Spleen (tissue), 11 donors: ENCODE results near the gene DAW1. TPM values are rescaled to one million over a fixed set of nuclear protein-coding genes. Genes with fewer than 3 reads are reported as not detected.

Experiments
- DNase-seq: peaks from one replicate; pipeline ENCODE4 v3.0.0-alpha.2; 2020
- H3K27ac ChIP-seq, 8 donors: fragments of 200-600 bp; sonication (generic) in 7 of 8; 1 replicate in 4 of 8; 2 replicates in 4 of 8; pipeline versions ENCODE4 v1.5.0 to v1.8.0; 2016 to 2021; ENCODE audit warnings: inconsistent platforms in 4 of 8, mild to moderate bottlenecking in 4 of 8, moderate library complexity in 1 of 8
- H3K27me3 ChIP-seq, 7 donors: fragments of 200-600 bp; sonication (generic) in 6 of 7; replicated peaks in 1 of 7; 1 replicate in 4 of 7; 2 replicates in 3 of 7; pipeline versions ENCODE4 v1.5.0 to v1.8.0; 2016 to 2021; ENCODE audit warnings: inconsistent platforms in 3 of 7, mild to moderate bottlenecking in 1 of 7
- H3K36me3 ChIP-seq, 6 donors: fragments of 200-600 bp; sonication (generic) in 5 of 6; 1 replicate in 4 of 6; 2 replicates in 2 of 6; pipeline versions ENCODE4 v1.5.0 to v1.8.0; 2016 to 2021; ENCODE audit warnings: inconsistent platforms in 2 of 6
- H3K4me1 ChIP-seq, 6 donors: fragments of 200-600 bp; sonication (generic) in 5 of 6; 1 replicate in 3 of 6; 2 replicates in 3 of 6; pipeline versions ENCODE4 v1.5.0 to v1.8.0; 2016 to 2021; ENCODE audit warnings: inconsistent platforms in 3 of 6
- H3K4me3 ChIP-seq, 8 donors: fragments of 200-600 bp; sonication (generic) in 7 of 8; 1 replicate in 4 of 8; 2 replicates in 4 of 8; pipeline versions ENCODE4 v1.5.0 to v1.8.0; 2016 to 2021; ENCODE audit warnings: inconsistent platforms in 4 of 8, mild to moderate bottlenecking in 4 of 8, moderate library complexity in 2 of 8
- H3K9me3 ChIP-seq, 8 donors: fragments of 200-600 bp; sonication (generic) in 7 of 8; 1 replicate in 4 of 8; 2 replicates in 4 of 8; pipeline versions ENCODE4 v1.5.0 to v1.8.0; 2016 to 2021; ENCODE audit warnings: inconsistent platforms in 4 of 8
- POLR2A ChIP-seq, 3 donors: fragments of 450-650 bp; IDR thresholded peaks; one replicate each; pipeline ENCODE4 v1.5.1; 2017; ENCODE audit warnings: antibody characterized with exemption in 3 of 3, mild to moderate bottlenecking in 1 of 3
- POLR2AphosphoS5 ChIP-seq, 3 donors: sonication (generic); formaldehyde crosslinking; IDR thresholded peaks; one replicate each; pipeline ENCODE4 v1.5.1; 2017; ENCODE audit warnings: antibody characterized with exemption in 3 of 3
- WGBS, 5 donors: extraction: QIAGEN DNeasy Blood & Tissue Kit in 3 of 5; methylation state at CpG; one replicate each; pipeline versions ENCODE4 v1.1.5 to v1.1.7; 2013 to 2018; 5-methylcytosine and 5-hydroxymethylcytosine counted together
- intact Hi-C: fragments of 100-400 bp; cut with DNase I; formaldehyde crosslinking; loops from one replicate; pipeline ENCODE4 v1.15.0; 2023; ENCODE audit warnings: low total_unique reads
- polyA plus RNA-seq, 3 donors: library from polyadenylated mRNA; stranded (reverse); fragments of 200-250 nt; gene quantifications; one replicate each; pipeline ENCODE4 v1.2.1, GENCODE V29; 2013
- total RNA-seq, 7 donors: library from RNA; depleted of rRNA in 3 of 7; stranded (reverse); fragments of >200 nt in 3 of 7; fragmentation: NEBNext Ultra II Directional in 4 of 7; extraction: Animal tissue kit (Norgen Biotek cat#: 25700) in 4 of 7; gene quantifications; one replicate each; pipeline versions ENCODE4 v1.1.0 to v1.2.1, GENCODE V29; 2016 to 2021
- TF ChIP-seq, protein P1 (sequence below), 11 experiments: fragments of 200-600 bp in 7 of 11; fragments of 450-650 bp in 4 of 11; sonication (generic) in 4 of 11; IDR thresholded peaks in 8 of 11; conservative IDR thresholded peaks in 3 of 11; 1 replicate in 7 of 11; 2 replicates in 4 of 11; pipeline versions ENCODE4 v1.4.0 to v1.8.0; 2016 to 2021; ENCODE audit warnings: antibody characterized with exemption in 11 of 11, inconsistent platforms in 4 of 11, mild to moderate bottlenecking in 1 of 11
- donor health status: healthy with polysubstance abuse.
- donor health status: DM: no; HTN: no; CAD: no; lungs with moderate emphysema.
- donor health status: DM: no; HTN: no; CAD: no.
- donor health status: Bipolar disorder and iron deficiency.
- donor health status: healthy.
- donor health status: DM: no; HTN: no; CAD: no.
- donor health status: DM: yes; HTN: yes; CAD: no.

The DAW1 gene
- total and polyA plus RNA-seq, 10 donors = 2.2 TPM; not detected in 9

DNA sequence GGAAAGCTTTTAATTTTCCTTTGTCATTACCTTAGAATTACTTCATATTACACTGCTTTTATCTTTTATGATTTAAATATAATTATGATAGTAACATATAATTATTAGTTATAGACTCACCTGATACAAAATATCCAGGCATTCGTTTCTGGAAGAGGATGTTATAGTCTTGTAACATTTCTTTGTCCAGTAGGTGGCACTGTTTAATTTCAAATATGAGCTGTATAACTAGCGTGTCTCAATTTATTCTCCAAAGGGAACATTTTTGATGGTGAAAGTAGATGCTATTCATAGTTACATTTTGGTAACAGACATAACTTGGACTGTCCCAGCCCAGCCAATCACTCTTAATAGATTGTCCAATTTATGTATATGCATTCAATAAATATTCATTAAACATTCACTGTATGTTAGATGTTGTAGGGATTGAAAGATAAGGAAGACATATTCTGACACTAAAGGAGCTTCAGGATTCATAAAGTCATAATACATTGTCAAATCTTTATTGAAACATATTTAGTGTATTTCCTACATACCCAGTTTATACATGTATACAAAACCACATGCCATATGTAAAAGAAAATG lies 19.2 kb downstream of the DAW1 start:
- 0 to 6% (median 2%) methylated on average over 2 of the region's 2 CpGs for WGBS, 5 donors
- DNase-seq = no peak
- no peaks in the 10 kb centered on the region for H3K4me1 ChIP-seq
- no peak overlapping the region for H3K4me3 ChIP-seq
- TF ChIP-seq POLR2AphosphoS5 (IDR thresholded peaks at IDR 0.05) = no peak
- no peak for TF ChIP-seq POLR2A (IDR thresholded peaks at IDR 0.05)
- TF ChIP-seq, protein P1, sequence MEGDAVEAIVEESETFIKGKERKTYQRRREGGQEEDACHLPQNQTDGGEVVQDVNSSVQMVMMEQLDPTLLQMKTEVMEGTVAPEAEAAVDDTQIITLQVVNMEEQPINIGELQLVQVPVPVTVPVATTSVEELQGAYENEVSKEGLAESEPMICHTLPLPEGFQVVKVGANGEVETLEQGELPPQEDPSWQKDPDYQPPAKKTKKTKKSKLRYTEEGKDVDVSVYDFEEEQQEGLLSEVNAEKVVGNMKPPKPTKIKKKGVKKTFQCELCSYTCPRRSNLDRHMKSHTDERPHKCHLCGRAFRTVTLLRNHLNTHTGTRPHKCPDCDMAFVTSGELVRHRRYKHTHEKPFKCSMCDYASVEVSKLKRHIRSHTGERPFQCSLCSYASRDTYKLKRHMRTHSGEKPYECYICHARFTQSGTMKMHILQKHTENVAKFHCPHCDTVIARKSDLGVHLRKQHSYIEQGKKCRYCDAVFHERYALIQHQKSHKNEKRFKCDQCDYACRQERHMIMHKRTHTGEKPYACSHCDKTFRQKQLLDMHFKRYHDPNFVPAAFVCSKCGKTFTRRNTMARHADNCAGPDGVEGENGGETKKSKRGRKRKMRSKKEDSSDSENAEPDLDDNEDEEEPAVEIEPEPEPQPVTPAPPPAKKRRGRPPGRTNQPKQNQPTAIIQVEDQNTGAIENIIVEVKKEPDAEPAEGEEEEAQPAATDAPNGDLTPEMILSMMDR (IDR thresholded peaks at IDR 0.05 in 8 of 11, conservative IDR thresholded peaks at IDR 0.05 in 3 of 11) = peak in 9 of 11 experiments; percentile 28 to 68 (median 60)
- H3K36me3 ChIP-seq = no peaks in the 10 kb centered on the region
- H3K27ac ChIP-seq = no peak overlapping the region
- H3K9me3 ChIP-seq = no peaks in the 10 kb centered on the region
- H3K27me3 ChIP-seq = no peaks in the 10 kb centered on the region
- intact Hi-C loops = loop anchor here (10.0 kb wide), 1 partner anchor 764 kb away; no protein-coding TSS in a partner anchor

DNA sequence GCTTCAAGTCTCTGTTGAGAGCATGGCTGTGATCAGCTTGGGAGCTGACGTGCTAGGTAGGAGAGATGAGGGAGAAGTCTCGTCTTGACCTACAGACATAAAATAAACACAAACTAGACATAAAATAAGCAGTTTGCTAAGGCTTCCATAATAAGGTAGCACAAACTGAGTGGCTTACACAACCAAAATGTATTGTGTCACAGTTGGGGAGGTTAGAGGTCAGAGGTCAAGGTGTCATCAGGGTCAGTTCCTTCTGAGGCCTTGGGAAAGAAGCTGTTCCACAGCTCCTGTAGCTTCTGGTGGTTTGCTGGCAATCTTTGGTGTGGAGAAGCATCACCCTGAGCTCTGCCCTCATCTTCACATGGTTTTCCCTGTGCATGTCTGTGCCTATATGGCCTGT lies 20.2 kb downstream of the DAW1 start:
- intact Hi-C loops = loop anchor here (10.0 kb wide), 1 partner anchor 763 kb away; no protein-coding TSS in a partner anchor
- WGBS, 5 donors = 71 to 94% (median 88%) methylated on average over 2 of the region's 2 CpGs

DNA sequence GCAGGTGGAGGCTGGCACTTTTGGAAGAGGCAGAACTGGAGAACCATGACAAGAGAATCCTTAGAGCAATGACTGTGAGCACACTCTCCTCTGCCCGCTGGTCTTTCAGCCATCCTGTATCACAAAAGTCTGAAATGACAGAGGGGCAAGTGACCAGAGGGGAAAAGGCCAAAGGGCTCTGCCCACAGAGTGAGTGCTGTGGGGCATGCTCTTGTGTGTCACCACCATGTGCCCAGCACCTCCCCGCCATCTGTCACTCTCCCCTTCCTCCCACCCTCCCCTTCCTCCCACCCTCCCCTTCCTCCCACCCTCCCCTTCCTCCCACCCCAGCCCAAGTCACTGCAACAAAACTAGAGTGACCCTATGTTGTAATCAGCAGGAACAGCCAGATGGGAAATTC lies 31.9 kb downstream of the DAW1 start:
- 36 to 72% (median 49%) methylated on average over 2 of the region's 2 CpGs for WGBS, 5 donors
- Histone ChIP-seq H3K27ac (no peak overlapping the region), H3K36me3 (no peaks in the 10 kb centered on the region), H3K27me3 (peaks cover 0 to 5% (median 0%) of the 10 kb centered on the region in 7 donors), H3K4me1 (no peaks in the 10 kb centered on the region), H3K4me3 (no peak overlapping the region), H3K9me3 (no peaks in the 10 kb centered on the region)
- TF ChIP-seq POLR2AphosphoS5 (IDR thresholded peaks at IDR 0.05) = no peak
- TF ChIP-seq POLR2A (IDR thresholded peaks at IDR 0.05) = no peak
- TF ChIP-seq, protein P1 (IDR thresholded peaks at IDR 0.05 in 8 of 11, conservative IDR thresholded peaks at IDR 0.05 in 3 of 11) = no peak
- DNase-seq = no peak
- intact Hi-C loops = no loop called here

More for the DNA sequence above, 20.2 kb downstream of the DAW1 start:
- TF ChIP-seq, protein P1 (IDR thresholded peaks at IDR 0.05 in 8 of 11, conservative IDR thresholded peaks at IDR 0.05 in 3 of 11) = no peak
- no peak for TF ChIP-seq POLR2A (IDR thresholded peaks at IDR 0.05)
- TF ChIP-seq POLR2AphosphoS5 (IDR thresholded peaks at IDR 0.05) = no peak
- DNase-seq = no peak
- no peak overlapping the region for H3K27ac ChIP-seq
- H3K9me3 ChIP-seq = no peaks in the 10 kb centered on the region
- H3K27me3 ChIP-seq = no peaks in the 10 kb centered on the region
- H3K4me1 ChIP-seq = no peaks in the 10 kb centered on the region
- no peak overlapping the region for H3K4me3 ChIP-seq
- no peaks in the 10 kb centered on the region for H3K36me3 ChIP-seq

DNA sequence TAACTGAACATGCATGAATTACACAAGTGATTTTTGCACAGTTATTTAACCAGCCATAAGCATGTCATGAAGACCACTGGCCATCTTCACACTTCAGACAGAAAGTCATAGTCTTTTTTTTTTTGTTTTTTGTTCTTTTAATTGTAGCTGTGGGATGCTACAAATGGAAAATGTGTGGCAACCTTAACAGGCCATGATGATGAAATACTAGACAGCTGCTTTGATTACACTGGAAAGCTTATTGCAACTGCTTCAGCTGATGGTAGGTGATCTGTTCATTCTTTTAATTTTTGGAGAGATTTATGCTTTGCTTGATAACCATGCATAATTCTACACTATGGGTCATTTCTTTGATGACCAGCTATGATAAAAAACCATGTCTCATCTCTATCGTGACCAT lies 35.6 kb downstream of the DAW1 start:
- 76 to 96% (median 85%) methylated on average over 1 of the region's 1 CpG for WGBS, 5 donors
- Histone ChIP-seq H3K4me3 (no peak overlapping the region), H3K27ac (no peak overlapping the region), H3K27me3 (no peaks in the 10 kb centered on the region), H3K9me3 (no peaks in the 10 kb centered on the region), H3K36me3 (no peaks in the 10 kb centered on the region), H3K4me1 (no peaks in the 10 kb centered on the region)
- TF ChIP-seq POLR2AphosphoS5 (IDR thresholded peaks at IDR 0.05) = no peak
- TF ChIP-seq POLR2A (IDR thresholded peaks at IDR 0.05) = no peak
- TF ChIP-seq, protein P1 (IDR thresholded peaks at IDR 0.05 in 8 of 11, conservative IDR thresholded peaks at IDR 0.05 in 3 of 11) = no peak
- no peak for DNase-seq
- intact Hi-C loops = no loop called here
